GM21367 (cell line): ENCODE results near the gene CDKL1.
"Not testable (repeated sequence)": the region's sequence is repeated elsewhere in the genome, so short reads cannot be mapped to it uniquely, and the experiment has no call there.

Experiments used
- ATAC-seq: cut with Tn5 transposase; IDR thresholded peaks from one replicate; pipeline ENCODE4 v1.9.1; 2021; ENCODE audit not compliant: unreplicated experiment

The CDKL1 gene

DNA sequence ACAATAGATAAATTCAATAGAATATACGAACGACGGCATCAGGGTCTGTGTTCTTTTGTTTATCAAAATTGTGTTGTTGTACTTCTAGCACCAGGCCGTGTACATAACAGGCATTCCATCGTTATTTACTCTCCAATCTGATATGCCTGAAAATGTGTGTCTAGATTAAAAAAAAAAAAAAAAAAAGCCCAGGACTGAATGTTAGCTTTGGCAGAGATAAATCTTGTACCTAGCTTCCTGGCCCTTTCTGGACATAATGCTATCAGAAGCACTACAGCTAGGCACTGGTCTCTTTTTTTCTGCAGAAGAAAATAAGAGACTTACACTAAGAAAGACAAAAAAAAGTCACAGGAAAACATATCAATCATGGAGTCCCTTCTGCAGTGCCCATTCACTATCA, 37.0 kb downstream of the CDKL1 start:
- no peak for ATAC-seq

DNA sequence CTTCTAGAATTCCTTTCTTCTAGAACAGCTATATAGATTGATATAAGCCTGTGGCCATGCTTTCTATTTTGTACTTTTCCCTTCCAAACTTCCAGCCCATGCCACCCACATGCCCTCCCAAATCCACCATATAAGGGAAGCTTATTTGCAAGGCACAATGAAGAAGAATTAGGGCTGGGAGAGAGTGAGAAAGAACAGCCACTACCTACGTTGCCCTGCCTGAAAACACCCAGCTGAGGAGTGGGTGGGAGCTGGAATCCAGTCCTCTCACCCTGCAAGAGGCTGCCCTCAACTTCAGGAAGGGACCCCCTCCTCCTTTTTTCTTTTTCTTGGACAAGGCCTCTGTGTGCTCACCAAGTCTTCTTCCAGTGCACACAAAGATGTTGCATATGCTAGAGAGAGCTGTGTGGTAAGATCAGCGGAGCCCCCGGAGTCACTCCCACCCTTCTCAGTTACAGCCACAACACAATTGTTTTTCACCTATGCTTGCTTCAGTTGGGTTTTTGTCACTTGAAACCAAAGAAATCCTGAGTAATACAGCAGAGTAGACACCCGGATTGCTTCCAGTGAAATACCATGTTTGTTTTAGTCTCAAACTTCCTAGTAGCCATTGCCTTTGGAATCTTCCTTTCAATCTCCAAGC, 38.8 kb downstream of the CDKL1 start:
- ATAC-seq: no peak

DNA sequence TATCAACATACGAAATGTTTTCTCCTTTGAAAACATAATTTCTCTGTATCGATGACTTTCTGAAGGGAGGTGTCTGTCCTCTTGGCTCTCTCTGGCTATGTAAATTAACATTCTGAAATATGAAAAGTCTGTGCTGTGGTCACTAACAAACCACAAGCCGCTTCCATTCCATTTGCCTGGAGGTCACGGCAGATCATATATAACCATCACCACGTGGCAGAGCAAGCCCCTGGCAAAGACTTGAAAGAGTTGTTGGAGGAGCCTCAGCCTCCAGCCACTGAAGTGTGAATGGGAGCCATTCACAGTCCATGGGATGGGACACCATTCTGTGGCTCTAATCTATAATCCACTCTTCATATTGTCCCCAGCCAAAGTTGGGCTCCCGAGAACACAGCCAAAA, 39.6 kb downstream of the CDKL1 start:
- no peak for ATAC-seq

DNA sequence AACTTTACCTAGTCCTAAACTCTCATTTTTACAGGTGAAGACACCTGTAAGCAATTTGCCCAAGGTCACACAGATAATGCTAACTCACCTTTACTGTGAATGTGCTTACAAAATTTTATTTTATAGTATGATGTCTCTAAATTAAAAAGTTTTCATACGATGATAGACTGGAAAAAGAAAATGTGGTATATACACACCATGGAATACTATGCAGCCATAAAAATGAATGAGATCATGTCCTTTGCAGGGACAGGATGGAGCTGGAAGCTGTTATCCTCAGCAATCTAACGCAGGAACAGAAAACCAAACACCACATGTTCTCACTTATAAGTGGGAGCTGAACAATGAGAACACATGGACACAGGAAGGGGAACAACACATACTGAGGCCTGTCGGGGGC, 40.4 kb downstream of the CDKL1 start:
- not testable (repeated sequence) for ATAC-seq

DNA sequence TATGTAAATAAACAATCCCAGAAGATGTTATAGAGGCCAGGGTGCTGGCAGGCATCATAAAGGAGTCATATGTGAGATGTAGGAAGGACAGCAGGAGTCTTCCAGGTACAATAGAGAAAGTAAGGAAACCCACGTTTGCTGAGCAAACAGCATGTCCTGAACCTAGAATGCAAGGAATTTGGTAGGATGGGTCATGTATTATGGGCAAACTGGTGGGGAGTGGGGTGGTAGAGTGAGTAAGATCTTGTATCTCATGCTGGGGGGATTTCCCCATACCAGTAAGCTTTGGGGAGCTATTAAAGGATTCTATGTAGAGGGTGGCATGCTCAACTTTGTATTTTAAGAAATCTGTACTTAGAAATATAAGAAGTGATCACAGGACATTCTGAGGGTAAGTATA, 41.0 kb downstream of the CDKL1 start:
- ATAC-seq: no peak

DNA sequence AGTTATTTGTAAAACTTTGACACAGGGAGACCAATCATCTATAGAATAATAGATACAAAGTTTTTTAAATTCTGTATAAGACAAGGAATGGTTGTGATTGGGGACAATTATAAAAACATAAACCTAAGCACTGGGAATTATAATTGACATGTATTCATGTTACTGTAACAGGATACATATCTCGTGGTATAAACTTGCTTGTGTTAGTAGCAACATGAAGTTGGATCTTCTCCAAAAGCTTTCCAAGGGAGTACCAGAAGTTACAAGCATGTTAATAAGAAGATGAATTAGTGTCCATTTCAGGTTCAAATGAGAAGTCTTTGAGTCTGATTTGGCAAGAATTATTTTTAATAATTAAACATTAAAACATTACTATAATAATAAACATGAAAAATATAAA, 42.2 kb downstream of the CDKL1 start:
- ATAC-seq: no peak

DNA sequence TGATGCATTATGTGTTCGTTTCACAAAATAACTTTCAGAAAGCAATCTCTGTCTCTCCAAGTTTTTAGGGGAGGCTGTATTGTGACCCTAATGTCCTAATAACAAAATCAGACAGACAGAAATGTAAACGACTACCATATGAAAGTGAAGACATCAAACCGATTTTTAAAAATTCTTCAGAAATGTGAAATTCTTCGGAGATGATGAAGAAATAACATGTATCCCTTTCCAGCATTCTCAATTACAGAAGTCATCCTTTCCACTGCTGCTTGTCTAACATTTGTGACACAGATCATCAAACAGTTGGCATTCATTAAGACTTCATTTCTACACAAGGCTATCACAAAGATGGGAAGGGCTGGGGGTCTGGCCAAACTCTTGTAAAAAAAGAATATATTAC, 43.6 kb downstream of the CDKL1 start:
- no peak for ATAC-seq

DNA sequence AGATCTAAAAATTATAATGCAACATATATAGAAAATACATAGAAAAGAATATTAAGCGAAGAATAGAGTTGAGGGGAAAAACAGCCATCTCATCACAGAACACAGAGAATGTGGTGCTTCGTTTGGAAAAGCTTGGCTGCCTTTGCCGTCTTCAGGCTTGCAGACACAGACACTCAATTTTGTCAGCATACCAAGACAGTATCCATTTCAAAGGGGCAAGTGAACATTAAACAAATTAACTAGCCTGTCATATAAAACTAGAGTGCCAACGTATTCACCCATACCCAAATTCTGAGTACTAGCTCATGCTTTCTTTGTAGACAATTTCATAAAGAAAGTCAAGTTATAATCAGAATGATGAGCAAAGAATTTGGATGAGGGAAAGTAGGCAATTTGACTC, 44.1 kb downstream of the CDKL1 start:
- no peak for ATAC-seq

DNA sequence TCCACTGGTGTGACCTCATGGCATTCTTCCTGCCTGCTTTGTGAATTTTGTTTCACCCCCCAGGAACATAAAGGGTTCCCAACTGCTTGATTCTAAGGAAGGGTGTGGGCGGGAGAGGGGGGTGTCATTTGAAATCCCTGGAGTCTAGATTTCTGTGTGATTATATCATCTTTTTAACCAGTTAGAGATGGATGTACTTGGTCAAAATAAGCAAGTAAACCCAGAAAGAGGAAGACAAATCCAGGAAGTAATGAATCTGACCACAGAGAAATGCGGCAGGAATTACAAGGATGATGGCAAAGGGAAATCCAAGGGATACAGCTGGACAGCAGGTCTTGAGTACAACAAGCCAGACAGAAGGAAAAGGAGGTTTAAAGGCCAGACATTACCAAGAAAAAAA, 45.7 kb downstream of the CDKL1 start:
- ATAC-seq: no peak

DNA sequence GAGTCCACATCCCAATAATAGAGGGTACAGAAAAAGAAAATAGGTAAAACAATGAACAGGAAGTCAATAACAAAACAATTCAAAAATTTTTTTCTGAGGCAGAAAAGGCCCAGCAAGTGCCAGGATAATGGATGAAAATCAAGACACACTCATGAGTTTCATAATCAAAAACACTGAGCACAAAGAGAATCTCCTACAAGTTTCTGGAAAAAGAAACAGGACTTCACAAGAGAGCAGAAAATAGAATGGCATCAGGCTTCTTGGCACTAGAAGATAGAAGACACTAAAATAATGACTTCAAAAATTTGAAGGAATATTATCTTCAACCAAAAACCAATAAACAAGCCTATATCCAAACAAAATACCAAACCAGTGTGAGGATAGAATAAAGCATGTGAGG, 47.7 kb downstream of the CDKL1 start:
- no peak for ATAC-seq

DNA sequence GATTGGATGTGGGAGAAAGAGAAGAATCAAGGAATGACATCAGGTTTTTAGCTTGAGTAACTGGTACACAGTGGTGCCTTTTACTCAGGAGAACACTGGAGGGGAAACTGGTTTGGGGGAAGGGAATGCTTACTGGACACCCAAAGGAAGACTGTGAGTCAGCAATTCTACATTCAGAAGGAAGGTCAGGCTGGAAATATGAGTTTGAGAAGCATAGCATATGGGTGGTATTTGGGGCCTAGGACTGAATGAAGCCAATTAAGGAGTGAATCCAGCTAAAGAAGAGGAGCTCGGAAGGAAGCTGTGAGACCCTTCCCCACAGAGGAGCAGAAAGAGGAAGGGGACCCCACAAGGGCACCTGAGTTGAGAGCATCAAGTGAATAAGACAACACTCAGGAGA, 49.2 kb downstream of the CDKL1 start:
- ATAC-seq: no peak

DNA sequence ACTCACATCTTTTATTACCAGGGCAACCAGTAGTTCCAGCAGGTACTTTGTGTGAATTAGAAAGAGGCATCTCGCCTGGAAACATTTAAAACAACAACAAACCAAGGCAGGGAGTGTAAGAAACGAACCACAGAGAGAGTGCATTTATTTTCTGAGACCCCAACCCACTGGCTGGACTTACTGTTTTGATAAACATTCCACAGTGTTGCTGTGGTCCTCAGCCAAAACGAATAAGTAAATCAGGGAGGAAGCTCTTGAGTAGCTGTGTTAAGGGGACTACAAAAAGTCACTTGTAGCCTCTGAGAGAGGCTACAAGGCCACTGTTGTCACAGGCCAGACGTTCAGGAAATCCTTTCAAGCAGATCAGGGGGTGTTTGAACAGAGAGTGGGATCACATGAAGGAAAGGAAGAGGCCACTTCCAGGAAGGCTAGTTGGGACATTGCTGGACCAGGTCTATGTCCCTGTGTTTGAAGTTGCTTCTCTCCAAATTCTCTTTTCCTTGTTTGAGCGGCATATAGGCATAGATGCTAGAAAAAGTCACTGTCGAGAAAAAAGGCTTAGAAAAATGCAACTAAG, 50.7 kb downstream of the CDKL1 start:
- ATAC-seq: no peak

DNA sequence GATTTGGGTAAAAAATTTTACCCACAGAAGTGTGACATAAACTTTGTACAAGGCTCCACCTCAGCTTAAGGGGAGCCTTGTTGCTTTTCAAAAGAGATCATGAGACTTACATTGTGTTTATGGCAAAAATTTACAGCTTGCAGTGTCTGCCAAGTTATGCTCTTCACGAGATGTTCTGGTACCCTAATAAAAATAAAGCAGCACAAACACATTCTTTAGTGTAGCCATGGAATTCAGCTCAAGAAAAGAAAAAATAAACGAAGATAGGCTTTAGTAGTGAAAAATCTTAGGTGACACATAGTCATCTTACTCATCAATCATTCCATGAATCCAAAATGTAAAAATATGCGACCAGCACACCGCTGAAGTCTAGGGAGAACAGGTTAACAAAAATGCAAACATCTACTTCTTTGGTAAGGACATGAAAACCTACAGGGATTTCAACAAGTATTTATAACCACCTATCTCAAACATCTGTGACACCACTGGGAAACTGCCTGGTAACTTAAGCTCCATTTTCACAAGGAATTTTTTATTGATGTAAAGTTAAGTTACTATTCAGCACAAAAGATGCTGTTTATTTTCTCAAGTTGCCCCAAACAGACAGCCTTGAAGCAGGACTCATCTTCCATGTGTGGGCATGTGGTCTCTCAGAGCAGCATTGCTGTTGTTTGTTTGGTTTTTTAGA, 51.7 kb downstream of the CDKL1 start:
- no peak for ATAC-seq

DNA sequence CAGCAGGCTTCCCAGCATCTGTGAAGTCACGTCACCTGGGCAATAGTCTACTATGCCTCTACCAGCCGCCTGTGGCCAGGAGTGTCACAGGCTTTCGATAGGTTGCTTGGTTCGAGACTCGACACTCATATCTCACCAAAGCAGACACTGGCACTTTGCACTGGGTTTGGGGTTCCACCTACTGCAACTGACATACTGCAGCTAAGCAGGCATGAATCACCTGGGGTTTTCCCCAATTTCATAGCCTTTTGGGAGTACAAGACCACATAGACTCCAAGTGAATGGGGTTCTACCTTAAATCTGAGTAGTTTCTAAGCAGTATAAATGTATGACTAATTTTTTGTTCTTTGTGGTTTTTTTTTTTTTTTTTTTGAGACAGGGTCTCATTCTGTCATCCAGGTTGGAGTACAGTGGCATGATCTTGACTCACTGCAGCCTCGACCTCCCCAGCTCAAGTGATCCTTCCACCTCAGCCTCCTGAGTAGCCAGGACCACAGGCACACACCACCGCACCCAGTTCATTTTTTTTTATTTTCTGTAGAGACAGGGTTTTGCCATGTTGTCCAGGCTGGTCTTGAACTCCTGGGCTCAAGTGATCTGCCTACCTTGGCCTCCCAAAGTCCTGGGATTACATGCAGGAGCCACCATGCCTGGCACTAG, 52.4 kb downstream of the CDKL1 start:
- ATAC-seq: peak; percentile 80

DNA sequence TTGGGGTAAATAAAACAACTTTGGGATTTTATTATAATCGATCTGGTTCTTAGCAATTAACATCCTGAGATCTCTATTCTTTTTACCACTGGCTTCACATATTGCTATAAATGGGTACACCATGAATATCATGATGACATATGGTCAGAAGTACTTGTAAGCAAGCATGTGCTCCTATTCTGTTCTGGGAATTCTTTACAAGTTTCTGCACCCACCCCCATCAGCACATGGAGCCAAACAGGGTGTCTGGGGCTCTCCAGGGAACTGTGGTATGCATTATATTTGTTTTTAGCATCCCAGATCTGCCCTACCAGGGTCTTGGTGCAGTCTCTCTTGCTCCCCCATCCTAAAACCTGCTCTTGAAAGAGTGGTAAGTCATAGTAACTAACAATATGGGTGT, 53.2 kb downstream of the CDKL1 start:
- ATAC-seq: no peak

DNA sequence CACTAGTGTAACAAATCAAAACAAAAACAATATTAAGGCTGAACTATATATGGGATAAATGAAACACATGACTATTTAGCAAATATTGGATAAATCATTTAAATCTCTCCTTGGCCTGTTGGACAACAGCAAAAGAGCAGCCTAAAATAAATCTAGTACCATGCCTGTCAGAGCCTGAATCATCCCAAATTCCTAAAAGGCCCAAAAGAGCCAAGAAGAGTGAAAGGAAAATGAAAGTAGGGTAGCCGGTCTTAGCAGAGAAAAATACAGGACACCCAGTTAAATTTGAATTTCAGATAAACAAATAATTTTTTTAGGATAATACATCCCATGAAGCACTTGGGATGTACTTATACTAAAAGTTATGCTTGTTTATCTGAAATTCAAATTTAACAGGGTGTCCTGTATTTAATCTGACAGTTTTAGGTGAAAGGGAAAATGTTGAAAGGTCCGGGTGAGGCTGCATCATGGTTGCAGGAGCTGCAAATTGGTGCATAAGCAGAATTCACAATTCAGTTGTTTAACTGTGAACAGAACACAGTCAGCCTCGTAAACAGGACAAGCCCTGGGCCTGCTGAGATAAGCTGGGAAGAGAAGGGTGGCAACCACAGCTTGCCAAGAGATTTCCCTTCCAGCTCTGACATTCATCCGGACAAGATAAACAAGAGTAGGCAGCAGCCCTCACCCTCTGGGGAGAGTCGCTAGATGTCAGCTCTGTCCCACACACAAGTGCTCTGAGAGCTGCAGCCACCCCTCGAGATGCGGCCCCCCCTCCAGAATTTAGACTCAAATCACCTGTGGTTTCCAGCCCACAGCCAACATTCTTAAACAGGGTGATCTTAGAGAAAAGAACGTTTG, 54.2 kb downstream of the CDKL1 start:
- no peak for ATAC-seq

DNA sequence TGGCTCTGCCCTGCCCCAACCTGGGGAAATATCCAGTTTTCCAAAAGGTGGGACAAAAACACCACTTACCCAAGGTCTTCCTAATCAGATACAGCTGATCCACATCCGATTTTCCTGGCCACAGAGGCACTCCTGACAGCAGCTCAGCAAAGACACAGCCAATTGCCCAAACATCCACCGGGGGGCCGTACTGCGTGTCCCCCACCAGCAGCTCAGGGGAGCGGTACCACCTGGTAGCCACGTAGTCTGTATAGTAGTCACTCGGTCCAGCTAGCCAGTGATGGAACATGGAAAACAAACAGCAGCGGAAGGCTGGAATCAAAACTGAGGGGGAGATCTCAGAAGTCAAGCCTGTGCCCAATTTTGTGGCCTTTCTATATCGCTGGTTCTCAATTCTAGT, 55.7 kb downstream of the CDKL1 start:
- no peak for ATAC-seq

DNA sequence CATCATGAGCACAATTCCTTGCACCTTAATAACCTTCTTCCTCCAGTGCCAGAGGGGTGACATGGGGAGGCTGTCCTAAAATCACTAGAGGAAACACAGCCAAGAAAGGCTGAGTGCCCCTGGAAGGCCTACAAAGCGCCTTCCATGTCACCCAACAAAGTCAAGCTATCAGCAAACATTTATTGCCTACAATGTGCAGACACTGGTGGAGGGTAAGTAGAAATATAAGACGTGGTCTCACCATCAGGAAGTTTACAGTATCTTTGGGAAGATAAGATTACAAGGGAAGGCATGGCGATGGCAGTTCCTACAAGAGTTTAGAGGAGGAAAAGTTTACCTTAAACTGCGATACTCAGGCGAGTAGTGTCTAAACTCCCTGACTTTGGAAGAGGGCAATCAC, 56.6 kb downstream of the CDKL1 start:
- ATAC-seq: no peak

DNA sequence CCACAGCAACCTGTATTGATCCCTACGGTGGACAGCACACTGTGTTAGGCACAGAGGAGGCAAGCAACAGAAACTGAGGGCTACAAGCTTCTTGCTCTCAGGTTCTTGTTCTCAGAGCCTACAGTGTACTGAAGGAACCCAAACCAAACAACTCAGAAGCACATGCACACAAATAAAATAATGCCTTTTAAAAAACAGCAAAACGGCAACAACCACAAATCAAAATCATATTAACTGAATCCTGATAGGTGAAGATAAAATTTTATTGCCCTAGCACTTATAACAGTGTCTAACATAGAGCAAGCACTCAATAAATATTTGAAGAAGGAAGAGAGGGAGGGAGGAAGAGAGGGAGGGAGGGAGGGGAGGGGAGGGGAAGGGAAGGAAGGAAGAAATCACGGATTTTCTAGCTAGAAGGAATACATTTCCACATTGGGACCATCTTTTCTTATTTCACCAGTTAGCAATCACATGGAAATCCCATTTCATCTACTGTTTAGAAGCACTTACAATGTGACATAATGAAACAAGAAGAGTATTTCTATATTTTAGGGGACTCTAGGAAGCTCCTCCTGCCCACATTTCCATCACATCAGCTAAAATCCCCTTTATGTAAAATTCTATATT, 57.4 kb downstream of the CDKL1 start:
- ATAC-seq: no peak

DNA sequence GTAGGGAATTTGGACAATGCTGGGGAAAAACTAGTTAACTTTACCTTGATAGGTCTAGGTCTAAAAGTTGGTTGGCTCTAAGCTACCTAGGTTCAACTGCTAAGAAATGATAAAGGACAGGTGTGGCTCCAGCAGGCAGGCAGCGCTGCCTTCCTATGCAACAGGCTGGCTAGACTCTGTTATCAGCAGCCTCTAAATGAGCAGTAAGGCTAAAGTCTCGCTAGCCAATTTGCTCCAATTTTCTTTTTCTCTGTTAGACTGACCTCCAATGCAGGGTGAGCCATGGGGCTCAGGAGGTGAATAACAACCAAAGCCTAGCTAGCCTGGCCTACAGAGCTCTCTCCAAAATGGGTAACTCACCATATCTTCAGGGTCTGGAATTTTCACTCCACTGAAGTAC, 58.1 kb downstream of the CDKL1 start:
- ATAC-seq: no peak
